Measurements from ENCODE around the gene HEATR1.

HEATR1 gene

GRCh38 chr1:236619398-236619797, 15.1 kb upstream of the HEATR1 start:
- Histone ChIP-seq H3K27me3 (ENCODE audit: control insufficient read depth, low read length) (peaks cover 11% of the 10 kb centered on the region), H3K4me2 (ENCODE audit: low read length) (no peak overlapping the region), H3K9me3 (ENCODE audit: control insufficient read depth, insufficient read depth, low read length) (peaks cover 4% of the 10 kb centered on the region; the same call in 1 of the 2 replicates), H3F3A (ENCODE audit: control insufficient read depth, insufficient read depth) (no peaks in the 10 kb centered on the region), H4K20me1 (ENCODE audit: control insufficient read depth, insufficient read depth, low read depth, low read length) (no peaks in the 10 kb centered on the region), H3K4me1 (ENCODE audit: control insufficient read depth, low read length) (no peaks in the 10 kb centered on the region), H3K27ac (ENCODE audit: low read depth, low read length) (no peak overlapping the region), H3K36me3 (ENCODE audit: control insufficient read depth, low read length) (no peaks in the 10 kb centered on the region), H3K79me2 (ENCODE audit: control insufficient read depth, low read length) (no peaks in the 10 kb centered on the region), H3K9me2 (replicated peaks; ENCODE audit: control insufficient read depth, low read length) (no peaks in the 10 kb centered on the region), H3K4me3 (ENCODE audit: low read length) (no peak overlapping the region)
- no peak for TF ChIP-seq EZH2phosphoT487 (IDR thresholded peaks at IDR 0.05; ENCODE audit: borderline replicate concordance, low read length)
- TF ChIP-seq, protein P1, sequence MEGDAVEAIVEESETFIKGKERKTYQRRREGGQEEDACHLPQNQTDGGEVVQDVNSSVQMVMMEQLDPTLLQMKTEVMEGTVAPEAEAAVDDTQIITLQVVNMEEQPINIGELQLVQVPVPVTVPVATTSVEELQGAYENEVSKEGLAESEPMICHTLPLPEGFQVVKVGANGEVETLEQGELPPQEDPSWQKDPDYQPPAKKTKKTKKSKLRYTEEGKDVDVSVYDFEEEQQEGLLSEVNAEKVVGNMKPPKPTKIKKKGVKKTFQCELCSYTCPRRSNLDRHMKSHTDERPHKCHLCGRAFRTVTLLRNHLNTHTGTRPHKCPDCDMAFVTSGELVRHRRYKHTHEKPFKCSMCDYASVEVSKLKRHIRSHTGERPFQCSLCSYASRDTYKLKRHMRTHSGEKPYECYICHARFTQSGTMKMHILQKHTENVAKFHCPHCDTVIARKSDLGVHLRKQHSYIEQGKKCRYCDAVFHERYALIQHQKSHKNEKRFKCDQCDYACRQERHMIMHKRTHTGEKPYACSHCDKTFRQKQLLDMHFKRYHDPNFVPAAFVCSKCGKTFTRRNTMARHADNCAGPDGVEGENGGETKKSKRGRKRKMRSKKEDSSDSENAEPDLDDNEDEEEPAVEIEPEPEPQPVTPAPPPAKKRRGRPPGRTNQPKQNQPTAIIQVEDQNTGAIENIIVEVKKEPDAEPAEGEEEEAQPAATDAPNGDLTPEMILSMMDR (IDR thresholded peaks at IDR 0.05; ENCODE audit: low read depth, low read length, poor library complexity, severe bottlenecking): no peak

DNA sequence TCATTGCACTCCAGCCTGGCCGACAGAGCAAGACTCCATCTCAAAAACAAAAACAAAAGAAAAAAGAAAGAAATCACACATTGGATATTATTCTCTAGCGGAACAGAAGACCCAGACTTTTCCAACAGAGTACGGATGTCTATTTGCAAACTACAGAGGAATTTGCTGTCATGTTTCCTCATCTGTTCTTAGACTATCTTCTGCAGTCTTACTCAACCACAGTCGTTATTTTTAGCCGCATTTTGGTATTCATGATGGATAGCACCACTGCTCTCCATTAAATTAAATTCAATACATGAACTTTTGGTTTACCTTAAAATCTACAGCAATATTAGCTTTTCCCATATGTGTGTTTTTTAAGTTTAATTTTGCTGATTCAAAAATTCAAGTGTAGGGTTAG, 14.2 kb upstream of the HEATR1 start:
- no peaks in the 10 kb centered on the region for H4K20me1 ChIP-seq (ENCODE audit: control insufficient read depth, insufficient read depth, low read depth, low read length)
- H3K36me3 ChIP-seq (ENCODE audit: control insufficient read depth, low read length): no peaks in the 10 kb centered on the region
- H3K4me3 ChIP-seq (ENCODE audit: low read length): no peak overlapping the region
- TF ChIP-seq, protein P1 (IDR thresholded peaks at IDR 0.05; ENCODE audit: low read depth, low read length, poor library complexity, severe bottlenecking): no peak
- no peak for TF ChIP-seq EZH2phosphoT487 (IDR thresholded peaks at IDR 0.05; ENCODE audit: borderline replicate concordance, low read length)
- no peaks in the 10 kb centered on the region for H3F3A ChIP-seq (ENCODE audit: control insufficient read depth, insufficient read depth)
- no peak overlapping the region for H3K4me2 ChIP-seq (ENCODE audit: low read length)
- H3K4me1 ChIP-seq (ENCODE audit: control insufficient read depth, low read length): no peaks in the 10 kb centered on the region
- H3K27me3 ChIP-seq (ENCODE audit: control insufficient read depth, low read length): peaks cover 11% of the 10 kb centered on the region
- peaks cover 4% of the 10 kb centered on the region; the same call in 1 of the 2 replicates for H3K9me3 ChIP-seq (ENCODE audit: control insufficient read depth, insufficient read depth, low read length)
- H3K9me2 ChIP-seq (replicated peaks; ENCODE audit: control insufficient read depth, low read length): no peaks in the 10 kb centered on the region
- H3K27ac ChIP-seq (ENCODE audit: low read depth, low read length): no peak overlapping the region
- no peaks in the 10 kb centered on the region for H3K79me2 ChIP-seq (ENCODE audit: control insufficient read depth, low read length)

DNA sequence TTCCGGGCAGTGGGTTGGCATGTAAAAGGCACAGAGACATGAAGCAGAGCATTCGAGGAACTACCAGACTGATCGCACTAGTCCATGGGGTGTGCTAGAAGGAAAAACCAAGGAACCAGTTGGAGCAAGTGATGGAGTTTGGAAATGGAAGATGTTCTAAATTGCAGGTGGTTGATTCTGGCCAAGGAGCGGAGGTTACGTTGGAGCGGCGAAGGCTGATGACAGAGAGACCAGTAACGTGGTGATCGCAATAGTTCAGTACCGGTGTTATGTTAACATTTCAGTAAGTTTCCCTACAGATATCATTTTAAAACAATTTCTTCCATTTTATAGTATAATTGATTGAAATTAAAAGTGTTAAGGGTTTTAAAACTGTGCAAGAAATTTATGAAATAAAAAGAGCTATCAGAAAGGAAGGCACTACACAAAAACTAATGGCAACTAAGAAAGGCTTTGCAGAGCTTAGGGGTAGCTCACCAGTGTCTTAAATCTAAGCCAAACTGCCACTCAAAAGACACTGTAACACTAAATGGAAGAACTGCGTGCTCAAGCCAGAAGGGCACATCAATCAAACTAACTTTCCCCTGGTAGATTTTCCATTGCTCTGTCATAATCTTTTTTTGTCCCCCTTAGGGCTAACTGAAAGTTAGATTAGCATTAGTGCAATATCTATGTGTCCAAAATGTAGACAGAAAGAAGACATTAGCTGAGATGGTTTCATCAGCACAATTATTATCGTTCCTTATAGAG, 11.3 kb upstream of the HEATR1 start:
- Histone ChIP-seq H3K9me2 (replicated peaks; ENCODE audit: control insufficient read depth, low read length) (no peaks in the 10 kb centered on the region), H3F3A (ENCODE audit: control insufficient read depth, insufficient read depth) (no peaks in the 10 kb centered on the region), H3K36me3 (ENCODE audit: control insufficient read depth, low read length) (no peaks in the 10 kb centered on the region), H4K20me1 (ENCODE audit: control insufficient read depth, insufficient read depth, low read depth, low read length) (no peaks in the 10 kb centered on the region), H3K4me3 (ENCODE audit: low read length) (no peak overlapping the region), H3K79me2 (ENCODE audit: control insufficient read depth, low read length) (no peaks in the 10 kb centered on the region), H3K27me3 (ENCODE audit: control insufficient read depth, low read length) (peaks cover 20% of the 10 kb centered on the region), H3K4me1 (ENCODE audit: control insufficient read depth, low read length) (no peaks in the 10 kb centered on the region), H3K9me3 (ENCODE audit: control insufficient read depth, insufficient read depth, low read length) (no peaks in the 10 kb centered on the region), H3K4me2 (ENCODE audit: low read length) (no peak overlapping the region), H3K27ac (ENCODE audit: low read depth, low read length) (no peak overlapping the region)
- TF ChIP-seq, protein P1 (IDR thresholded peaks at IDR 0.05; ENCODE audit: low read depth, low read length, poor library complexity, severe bottlenecking): no peak
- no peak for TF ChIP-seq EZH2phosphoT487 (IDR thresholded peaks at IDR 0.05; ENCODE audit: borderline replicate concordance, low read length)
